Activated naive CD4-positive, alpha-beta T cell treated with anti-CD3 and anti-CD28 coated beads, Interleukin-2, amount 50 U/mL, for 72 hours (primary cell): ENCODE results near the gene RXRA. TPM values are rescaled to one million over a fixed set of nuclear protein-coding genes. Genes with fewer than 3 reads are reported as not detected.

Experiments used
- ATAC-seq, 2 donors: fragments of 150-1000 bp; cut with Tn5 transposase; 2 replicates each; pipeline ENCODE4 v1.10.0; 2021; ENCODE audit warnings: mild to moderate bottlenecking in 2 of 2, moderate library complexity in 2 of 2
- DNase-seq, 2 donors: peaks; one replicate each; pipeline ENCODE4 v3.0.0; 2021 to 2022; ENCODE audit warnings: low spot score in 2 of 2
- H3K27ac Mint-ChIP-seq, 2 donors: one replicate each; pipeline ENCODE4 v1.8.0; 2022; ENCODE audit warnings: mild to moderate bottlenecking in 2 of 2, mixed read lengths in 2 of 2
- H3K36me3 Mint-ChIP-seq, 2 donors: one replicate each; pipeline ENCODE4 v1.8.0; 2022; ENCODE audit warnings: mixed read lengths in 2 of 2
- H3K9me3 Mint-ChIP-seq, 2 donors: one replicate each; pipeline ENCODE4 v1.8.0; 2022; ENCODE audit warnings: mixed read lengths in 2 of 2
- total RNA-seq, 2 donors: library from RNA; stranded (reverse); gene quantifications; one replicate each; pipeline ENCODE4 v1.2.3, GENCODE V29; 2022

Gene RXRA
- total RNA-seq, 2 donors from 2014 or later: 0.25 to 7.9 TPM

- Mint-ChIP-seq H3K9me3 (no peaks in the 10 kb centered on the region), H3K27ac (peak overlapping the region in 1 of 2 donors; percentile 32), H3K36me3 (no peaks in the 10 kb centered on the region)
- DNase-seq: no peak
- no peak for ATAC-seq
Measured at GRCh38 chr9:134473141-134474054, 147.1 kb downstream of the RXRA start.

DNA sequence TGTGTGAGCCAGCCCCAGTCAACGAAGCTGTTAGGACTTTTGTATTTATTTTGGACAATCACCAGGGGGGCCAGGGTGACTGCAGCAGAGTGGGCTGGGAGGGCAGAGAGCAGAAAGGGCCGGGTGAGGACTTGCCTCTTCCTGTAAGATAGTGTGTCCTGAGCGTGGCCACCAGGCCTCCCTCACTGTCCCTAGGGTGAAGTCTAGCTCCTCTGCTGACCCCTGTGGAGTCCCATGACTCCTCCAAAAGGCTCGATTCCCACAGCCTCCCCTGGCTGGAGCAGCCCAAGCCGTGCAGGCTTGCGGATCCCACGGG, 147.8 kb downstream of the RXRA start:
- no peaks in the 10 kb centered on the region for H3K36me3 Mint-ChIP-seq
- ATAC-seq: no peak
- DNase-seq: no peak
- H3K27ac Mint-ChIP-seq: peak overlapping the region in 1 of 2 donors; percentile 32
- H3K9me3 Mint-ChIP-seq: no peaks in the 10 kb centered on the region

DNA sequence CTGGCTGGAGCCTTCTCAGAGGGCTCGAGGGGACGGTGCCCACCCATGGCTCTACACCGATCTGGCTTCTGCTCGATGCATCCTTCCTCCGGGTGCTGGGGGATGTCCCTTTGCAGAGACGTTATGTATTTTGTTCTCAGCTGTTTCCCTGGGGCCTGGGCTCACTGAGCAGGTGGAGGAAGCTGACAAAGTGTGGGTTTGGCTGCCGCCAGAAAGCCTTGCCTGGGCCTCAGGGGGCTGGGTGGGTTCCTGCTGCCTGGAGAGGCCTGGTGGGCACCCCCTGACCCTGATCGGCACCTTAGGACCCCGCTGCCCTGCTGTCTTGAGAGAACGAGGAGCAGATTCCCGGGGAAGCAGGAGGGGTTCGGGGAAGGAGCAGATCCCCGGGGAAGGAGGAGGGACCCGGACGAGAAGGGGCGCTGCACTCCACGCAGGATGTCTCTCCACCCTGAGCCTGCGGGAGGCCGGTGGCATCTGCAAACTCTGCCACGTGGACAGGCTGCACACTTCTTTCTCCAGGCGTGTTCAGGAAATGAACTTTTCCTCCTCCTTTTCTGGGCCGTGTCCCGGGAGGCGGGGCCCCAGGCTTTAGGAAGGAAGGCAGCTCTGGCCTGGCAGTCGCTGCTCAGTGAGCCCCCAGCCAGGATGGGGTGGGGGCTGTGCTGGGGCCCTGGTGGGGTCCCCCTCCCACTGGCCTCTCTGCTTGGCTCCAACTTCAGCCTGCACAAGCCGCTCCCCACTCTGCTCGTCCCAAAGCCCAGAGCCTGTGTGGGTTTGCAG, 148.9 kb downstream of the RXRA start:
- no peaks in the 10 kb centered on the region for H3K36me3 Mint-ChIP-seq
- ATAC-seq (peak; percentile 51 to 62), DNase-seq (peak in 1 of 2 donors; percentile 29)
- H3K9me3 Mint-ChIP-seq: no peaks in the 10 kb centered on the region
- H3K27ac Mint-ChIP-seq: peak overlapping the region; percentile 76 to 85

DNA sequence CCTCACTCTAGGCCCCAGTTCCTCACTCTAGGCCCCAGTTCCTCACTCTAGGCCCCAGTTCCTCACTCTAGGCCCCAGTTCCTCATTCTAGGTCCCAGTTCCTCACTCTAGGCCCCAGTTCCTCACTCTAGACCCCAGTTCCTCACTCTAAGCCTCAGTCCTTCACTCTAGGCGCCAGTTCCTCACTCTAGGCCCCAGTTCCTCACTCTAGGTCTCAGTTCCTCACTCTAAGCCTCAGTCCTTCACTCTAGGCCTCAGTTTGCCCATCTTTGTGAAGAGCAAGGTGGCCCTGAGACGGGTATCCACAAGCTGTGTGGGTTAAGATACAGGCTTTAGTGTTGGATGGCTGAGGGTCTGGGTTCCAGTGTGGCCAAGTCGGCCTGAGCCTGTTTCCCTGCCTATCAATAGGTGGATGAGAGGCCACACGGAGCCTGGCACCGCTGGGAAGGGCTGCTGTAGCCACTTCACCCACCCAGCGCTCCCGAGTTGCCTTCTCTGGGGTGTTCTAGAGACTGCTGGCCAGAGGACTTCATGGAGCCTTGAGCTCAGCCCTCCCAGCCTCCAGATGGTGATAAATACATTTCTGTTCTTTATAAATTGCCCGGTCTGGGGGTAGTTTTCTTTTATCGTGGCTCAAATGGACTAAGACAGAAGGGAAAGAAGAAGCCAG, 150.2 kb downstream of the RXRA start:
- ATAC-seq (no peak), DNase-seq (no peak)
- H3K36me3 Mint-ChIP-seq: no peaks in the 10 kb centered on the region
- peak overlapping the region; percentile 76 to 82 for H3K27ac Mint-ChIP-seq
- H3K9me3 Mint-ChIP-seq: no peaks in the 10 kb centered on the region

GRCh38 chr9:134476942-134477335, 150.7 kb downstream of the RXRA start:
- ATAC-seq (no peak), DNase-seq (no peak)
- Mint-ChIP-seq H3K27ac (peak overlapping the region; percentile 76 to 82), H3K9me3 (no peaks in the 10 kb centered on the region), H3K36me3 (no peaks in the 10 kb centered on the region)

- ATAC-seq (no peak), DNase-seq (no peak)
- Mint-ChIP-seq H3K27ac (peak overlapping the region in 1 of 2 donors; percentile 72), H3K36me3 (no peaks in the 10 kb centered on the region), H3K9me3 (no peaks in the 10 kb centered on the region)
Measured at GRCh38 chr9:134477342-134477925, 151.2 kb downstream of the RXRA start.

- ATAC-seq: no peak
- peak overlapping the region in 1 of 2 donors; percentile 72 for H3K27ac Mint-ChIP-seq
- H3K36me3 Mint-ChIP-seq: no peaks in the 10 kb centered on the region
- H3K9me3 Mint-ChIP-seq: no peaks in the 10 kb centered on the region
- DNase-seq: no peak
Measured at GRCh38 chr9:134477927-134478326, 151.7 kb downstream of the RXRA start.

DNA sequence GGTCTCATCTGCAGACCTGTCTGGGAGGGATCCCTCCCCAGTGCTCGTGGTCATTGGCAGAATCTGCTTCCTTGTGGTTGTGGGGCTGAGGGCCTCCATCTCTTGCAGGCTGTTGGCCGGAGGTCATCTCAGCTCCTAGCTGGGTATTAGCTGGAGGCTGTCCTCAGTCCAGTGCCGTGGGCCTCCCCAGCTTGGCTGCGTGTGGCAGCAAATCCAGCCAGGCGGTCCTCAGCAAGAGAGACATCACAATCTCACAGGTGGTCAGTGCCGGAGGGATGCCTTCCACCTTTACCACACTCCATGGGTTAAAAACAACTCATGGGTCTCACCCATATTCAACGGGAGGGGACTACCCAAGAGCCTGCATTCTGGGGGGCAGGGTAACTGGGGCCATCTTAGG, 155.5 kb downstream of the RXRA start:
- no peak overlapping the region for H3K27ac Mint-ChIP-seq
- no peaks in the 10 kb centered on the region for H3K36me3 Mint-ChIP-seq
- no peak for ATAC-seq
- DNase-seq: no peak
- no peaks in the 10 kb centered on the region for H3K9me3 Mint-ChIP-seq

DNA sequence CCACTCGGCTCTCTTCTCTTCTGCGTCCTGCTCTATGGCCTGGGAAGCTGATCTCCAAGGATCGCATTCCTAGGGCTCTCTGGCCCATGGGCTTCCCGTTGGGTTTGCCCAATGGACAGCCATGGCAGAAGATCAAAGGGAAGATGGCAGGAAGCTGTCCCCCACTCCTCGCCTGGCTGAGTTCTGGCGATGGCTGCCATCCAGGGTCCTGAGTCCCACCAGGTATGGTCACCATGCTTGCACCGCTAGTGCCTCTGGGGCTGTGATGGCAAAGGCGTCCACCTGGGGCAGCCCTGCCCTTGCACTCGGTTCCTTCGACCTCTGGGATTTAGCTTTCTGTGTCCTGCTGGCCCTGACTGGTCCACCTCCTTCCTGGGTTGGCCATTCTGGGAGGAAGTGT, 156.0 kb downstream of the RXRA start:
- DNase-seq: no peak
- no peak overlapping the region for H3K27ac Mint-ChIP-seq
- ATAC-seq: no peak
- H3K36me3 Mint-ChIP-seq: no peaks in the 10 kb centered on the region
- no peaks in the 10 kb centered on the region for H3K9me3 Mint-ChIP-seq

DNA sequence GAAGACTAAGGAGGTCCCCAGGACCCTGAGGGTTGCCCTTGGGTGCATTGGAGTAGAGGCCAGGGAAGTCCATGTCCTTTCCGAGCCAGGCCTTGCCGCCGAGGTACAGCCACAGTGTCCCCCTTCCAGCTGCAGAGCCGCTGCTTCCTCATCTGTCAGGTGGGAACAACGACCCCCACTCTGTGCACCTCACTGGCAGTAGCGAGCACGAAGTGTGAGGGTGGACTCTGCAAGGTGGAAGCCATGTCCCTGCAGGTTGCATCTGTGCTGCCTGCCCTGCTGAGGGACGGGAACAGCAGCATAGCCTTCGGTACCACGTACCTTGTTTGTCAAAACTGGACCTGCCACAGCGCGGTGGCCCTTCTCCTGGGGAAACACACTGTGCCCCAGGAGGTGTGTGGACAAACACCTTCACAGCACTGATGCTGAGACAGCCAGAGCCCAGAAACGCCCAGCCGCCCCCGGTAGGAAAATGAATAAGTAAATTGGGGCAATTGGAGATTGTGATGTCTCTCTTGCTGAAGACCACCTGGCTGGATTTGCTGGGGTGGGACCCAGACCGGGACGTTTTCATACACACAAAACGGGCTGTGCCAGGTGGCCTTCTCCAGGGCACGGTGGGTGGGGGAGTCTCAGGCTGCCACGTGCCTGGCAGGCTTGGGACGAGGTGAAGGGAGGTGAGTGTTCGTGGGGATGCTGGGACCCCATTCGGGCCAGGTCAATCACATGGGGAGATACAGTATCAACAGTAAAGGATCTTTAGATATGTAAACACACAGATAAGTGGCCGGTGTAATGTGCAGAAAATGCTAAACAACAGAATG, 157.3 kb downstream of the RXRA start:
- no peaks in the 10 kb centered on the region for H3K36me3 Mint-ChIP-seq
- no peak for ATAC-seq

DNA sequence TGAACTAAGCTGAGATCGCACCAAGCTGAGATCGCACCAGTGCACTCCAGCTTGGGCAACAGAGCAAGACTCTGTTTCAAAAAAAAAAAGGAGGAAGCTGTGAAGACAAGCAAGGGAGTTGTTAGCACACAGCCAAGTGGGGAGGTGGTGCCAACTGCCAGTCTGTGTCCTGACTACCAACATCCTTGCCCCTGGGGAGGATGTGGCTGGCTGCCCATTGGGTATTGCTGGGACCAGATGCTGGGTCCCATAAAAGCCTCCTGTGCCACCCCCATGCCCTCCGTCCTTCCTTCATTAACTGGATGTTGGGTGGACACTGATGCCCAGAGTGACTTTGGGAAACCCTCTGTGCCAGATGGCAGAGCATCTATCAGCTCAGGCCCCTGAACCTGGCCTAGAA, 158.2 kb downstream of the RXRA start:
- DNase-seq (peak in 1 of 2 donors; percentile 4), ATAC-seq (no peak)
- no peaks in the 10 kb centered on the region for H3K36me3 Mint-ChIP-seq
- no peaks in the 10 kb centered on the region for H3K9me3 Mint-ChIP-seq
- H3K27ac Mint-ChIP-seq: no peak overlapping the region

More for the DNA sequence above, 157.3 kb downstream of the RXRA start:
- Mint-ChIP-seq H3K27ac (no peak overlapping the region), H3K9me3 (no peaks in the 10 kb centered on the region)
- no peak for DNase-seq

DNA sequence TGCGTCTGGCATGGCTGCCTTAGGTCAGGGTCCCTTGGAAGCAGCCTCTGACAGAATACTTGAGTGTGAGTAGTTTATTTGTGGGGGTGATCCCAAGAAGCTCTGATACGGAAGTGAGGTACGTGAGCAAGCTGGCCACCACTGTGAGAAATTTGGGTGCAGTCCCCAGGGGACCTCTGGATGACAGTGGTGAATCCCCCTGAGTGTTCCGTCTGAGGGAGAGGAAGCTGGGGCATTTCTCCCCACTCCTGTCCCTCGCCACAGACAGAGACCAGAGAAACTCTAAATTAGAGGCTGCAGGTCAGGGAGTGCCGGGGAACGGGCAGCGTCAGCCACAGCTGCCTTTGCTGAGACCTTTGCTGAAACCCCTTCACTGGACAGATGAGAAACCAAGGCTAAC, 159.4 kb downstream of the RXRA start:
- ATAC-seq (no peak), DNase-seq (peak in 1 of 2 donors; percentile 21)
- Mint-ChIP-seq H3K27ac (no peak overlapping the region), H3K9me3 (no peaks in the 10 kb centered on the region), H3K36me3 (no peaks in the 10 kb centered on the region)

- DNase-seq (peak in 1 of 2 donors; percentile 26), ATAC-seq (no peak)
- no peaks in the 10 kb centered on the region for H3K36me3 Mint-ChIP-seq
- no peaks in the 10 kb centered on the region for H3K9me3 Mint-ChIP-seq
- no peak overlapping the region for H3K27ac Mint-ChIP-seq
Measured at GRCh38 chr9:134486143-134486591, 159.9 kb downstream of the RXRA start.

GRCh38 chr9:134486596-134486995, 160.3 kb downstream of the RXRA start:
- Mint-ChIP-seq H3K27ac (no peak overlapping the region), H3K36me3 (no peaks in the 10 kb centered on the region)

More at GRCh38 chr9:134486596-134486995, 160.3 kb downstream of the RXRA start:
- DNase-seq (no peak), ATAC-seq (no peak)
- H3K9me3 Mint-ChIP-seq: no peaks in the 10 kb centered on the region
